HG03354 (cell line): ENCODE measurements around the gene ASB16.
"Not testable (repeated sequence)": the region's sequence is repeated elsewhere in the genome, so short reads cannot be mapped to it uniquely, and the experiment has no call there.

Experiments used
- ATAC-seq: cut with Tn5 transposase; IDR thresholded peaks from one replicate; pipeline ENCODE4 v1.9.1; 2021; ENCODE audit warnings: mild to moderate bottlenecking; ENCODE audit not compliant: unreplicated experiment, poor library complexity, severe bottlenecking

Gene ASB16, protein sequence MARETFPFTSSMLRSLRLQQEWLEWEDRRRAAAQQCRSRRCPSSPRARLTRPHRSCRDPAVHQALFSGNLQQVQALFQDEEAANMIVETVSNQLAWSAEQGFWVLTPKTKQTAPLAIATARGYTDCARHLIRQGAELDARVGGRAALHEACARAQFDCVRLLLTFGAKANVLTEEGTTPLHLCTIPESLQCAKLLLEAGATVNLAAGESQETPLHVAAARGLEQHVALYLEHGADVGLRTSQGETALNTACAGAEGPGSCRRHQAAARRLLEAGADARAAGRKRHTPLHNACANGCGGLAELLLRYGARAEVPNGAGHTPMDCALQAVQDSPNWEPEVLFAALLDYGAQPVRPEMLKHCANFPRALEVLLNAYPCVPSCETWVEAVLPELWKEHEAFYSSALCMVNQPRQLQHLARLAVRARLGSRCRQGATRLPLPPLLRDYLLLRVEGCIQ

DNA sequence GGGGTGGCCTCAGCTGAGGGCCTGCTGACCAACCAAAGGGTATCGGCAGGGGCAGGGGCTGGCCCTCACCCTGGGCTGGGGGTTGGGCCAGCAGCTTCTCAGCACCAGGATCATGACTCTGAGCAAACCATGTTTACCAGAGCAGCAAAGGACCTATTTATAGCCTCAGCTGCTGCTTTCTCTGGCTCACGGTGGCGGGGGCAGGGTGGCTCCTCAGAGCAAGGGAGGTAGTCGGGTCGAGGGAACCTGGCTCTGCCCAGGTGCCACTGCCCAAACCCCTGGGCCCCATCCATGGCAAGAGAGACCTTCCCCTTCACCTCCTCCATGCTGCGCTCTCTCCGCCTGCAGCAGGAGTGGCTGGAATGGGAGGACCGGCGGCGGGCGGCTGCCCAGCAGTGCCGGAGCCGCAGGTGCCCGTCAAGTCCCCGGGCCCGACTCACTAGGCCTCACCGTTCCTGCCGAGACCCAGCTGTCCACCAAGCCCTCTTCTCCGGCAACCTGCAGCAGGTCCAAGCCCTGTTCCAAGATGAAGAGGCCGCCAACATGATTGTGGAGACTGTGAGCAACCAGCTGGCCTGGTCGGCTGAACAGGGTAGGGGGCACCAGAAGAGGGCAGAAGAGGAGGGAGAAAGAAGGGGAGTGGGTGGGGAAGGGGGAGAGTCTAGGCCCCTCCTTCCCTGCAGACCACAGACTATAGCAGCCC is at the start of gene ASB16:
Gene ASB16, plus strand, starts transcription at position 206 of the 703 bp plus-strand sequence. Its CDS starts 86 bp downstream, at position 292.
- no peak for ATAC-seq

DNA sequence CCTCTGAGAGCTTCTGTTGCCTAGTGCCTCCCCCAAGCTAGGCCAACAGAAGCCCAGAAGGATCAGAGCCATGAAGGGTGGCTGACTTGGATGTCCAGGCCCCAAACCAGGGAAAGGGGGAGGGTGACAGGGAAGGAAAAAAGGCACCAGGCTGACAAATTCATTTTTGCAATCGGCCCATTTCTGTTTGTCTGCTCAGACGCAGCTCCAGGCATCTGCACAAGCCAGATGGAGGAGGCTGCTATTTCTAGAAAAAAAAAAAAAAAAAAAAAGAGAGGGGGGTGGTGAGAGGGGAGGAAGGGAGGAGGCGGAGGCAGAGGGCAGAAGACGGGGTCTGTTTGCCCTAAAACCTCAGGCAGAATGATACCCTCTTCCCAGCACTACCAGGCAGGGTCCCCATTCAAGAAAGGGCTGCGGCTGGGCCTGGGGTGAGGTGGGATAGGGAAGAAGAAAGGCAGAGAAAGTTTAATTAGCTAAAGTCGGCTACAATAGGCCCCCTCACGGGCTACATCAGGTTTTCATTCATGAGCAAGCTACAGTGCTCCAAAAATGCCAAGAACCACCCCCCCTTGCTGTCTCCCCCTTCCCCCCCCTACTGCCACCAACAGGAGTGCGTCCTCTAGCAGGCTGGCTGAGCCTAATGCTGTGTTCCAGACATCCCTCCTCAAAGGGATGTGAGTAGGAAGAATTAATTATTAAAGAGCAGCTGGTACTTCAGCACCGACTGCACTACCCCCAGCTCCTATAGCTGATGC is 49.5 kb upstream of the ASB16 start:
- ATAC-seq: no peak

DNA sequence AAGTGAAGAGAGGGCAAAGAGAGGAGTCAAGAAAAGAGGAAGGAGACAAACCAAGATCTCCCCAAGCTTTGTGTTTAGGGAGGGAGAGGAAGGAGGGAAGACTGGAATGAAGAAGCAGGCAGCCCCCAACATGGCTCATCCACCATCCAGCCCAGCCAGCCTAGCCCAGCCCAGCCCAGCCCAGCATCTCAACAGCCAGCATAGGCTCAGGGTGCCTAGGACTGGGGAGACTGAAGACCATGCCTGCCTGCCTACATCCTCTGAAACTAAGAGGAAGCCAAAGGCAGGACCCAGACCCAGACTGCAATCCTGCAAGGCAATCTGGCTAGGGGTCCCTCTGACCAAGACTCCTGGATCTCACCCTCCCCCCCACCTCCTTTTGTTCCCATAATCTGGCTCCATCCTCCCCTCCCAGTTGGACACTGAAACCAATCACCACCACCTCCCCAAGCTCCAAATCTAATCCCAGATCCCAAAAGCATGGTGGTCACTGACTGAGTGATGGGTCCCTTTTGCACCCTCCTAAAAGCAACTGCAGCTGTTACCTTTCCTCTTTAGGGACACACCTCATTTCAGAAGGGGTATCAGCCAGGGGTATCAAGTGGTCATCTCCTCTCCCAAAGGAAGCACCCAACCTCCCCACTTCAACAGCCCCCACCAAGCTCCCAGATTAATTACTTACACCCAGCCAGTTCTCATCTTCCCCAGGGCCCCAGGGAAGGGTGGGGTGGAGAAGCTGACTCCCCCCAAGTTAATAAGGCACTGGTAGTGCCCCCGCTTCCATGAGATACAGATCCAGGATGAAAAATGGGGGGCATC is 48.3 kb upstream of the ASB16 start:
- ATAC-seq: no peak

DNA sequence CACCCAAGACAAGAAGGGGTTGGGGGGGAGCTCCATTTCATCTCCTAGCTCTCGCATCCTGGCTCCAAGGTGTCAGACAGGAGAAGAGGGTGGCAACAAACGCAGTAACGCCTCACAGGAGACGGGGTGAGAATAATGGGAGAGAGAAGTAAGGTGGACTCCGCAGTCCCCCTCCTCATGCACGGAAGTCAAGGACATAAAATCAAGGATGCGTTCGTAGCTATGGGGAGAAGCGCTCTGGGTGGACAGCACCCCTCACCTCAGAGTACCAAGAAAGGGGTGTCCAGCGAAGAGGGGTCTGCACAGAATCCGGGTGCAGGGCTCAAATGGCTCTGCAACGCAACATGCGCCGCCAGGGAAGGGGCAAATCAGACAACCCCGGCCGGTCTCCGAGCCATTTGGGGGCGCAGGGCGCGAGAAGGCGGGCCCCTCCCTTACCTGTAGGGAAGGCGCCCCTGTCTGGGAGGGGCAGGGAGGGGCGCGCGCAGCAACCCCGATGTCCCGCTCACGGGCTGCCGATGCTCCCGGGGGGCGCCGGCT is 47.6 kb upstream of the ASB16 start:
- peak; percentile 18 for ATAC-seq

DNA sequence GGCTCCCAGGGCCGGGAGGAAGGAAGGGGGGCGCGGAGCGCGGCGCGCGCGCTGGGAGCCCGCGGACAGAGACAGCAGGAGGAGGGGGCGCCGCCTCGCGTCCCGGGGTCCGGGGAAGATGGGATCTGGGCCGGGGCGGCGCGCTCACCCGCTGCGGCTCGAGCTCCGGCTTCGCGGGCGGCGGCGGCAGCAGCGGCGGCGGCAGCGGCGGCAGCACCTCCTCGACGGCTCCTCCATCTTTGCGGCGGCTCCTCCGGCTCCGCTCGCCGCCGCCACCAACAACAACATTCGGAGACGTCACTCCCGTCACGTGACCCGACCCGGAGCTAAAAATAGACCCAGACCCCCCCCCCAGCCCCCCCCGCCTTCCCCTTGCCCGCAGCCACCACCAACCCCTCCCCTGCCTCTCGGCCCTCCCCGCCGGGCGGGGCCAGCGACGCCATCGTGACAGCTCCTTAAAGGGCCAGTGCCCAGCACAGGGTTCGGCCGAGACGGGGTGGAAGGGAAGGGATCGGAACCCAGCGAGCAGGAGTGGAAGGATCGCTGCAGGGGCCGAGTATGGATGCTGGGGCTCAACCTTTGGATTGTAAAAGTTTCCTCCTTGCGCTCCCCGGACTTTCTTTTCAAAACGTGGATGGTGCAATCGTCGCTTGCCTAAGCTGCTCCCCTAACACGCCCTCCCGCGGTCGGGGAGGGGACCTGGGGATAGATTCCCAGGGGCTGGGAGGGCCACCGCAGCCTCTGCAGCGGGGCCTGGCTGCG is 47.0 kb upstream of the ASB16 start, which contains the start of gene HDAC5:
Gene HDAC5, minus strand, starts transcription at position 286 of the 762 bp plus-strand sequence. CDS start 6,126 bp downstream, outside the sequence.
- peak; percentile 93 for ATAC-seq

DNA sequence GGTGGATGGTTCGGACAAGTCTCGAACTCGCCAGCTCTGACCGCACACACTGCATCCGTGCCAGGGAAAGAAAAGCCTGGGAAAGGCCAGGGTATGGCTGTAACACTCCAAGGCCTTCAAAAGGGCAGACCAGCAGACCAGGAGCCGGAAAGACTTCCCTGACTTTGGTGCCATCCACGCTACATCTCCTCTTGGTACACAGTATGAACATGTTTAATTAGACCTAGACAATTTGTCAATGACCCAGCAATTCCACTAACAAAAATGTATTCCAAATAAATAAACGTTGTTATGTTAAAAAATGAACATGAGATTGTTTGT is 46.4 kb upstream of the ASB16 start:
- no peak for ATAC-seq

DNA sequence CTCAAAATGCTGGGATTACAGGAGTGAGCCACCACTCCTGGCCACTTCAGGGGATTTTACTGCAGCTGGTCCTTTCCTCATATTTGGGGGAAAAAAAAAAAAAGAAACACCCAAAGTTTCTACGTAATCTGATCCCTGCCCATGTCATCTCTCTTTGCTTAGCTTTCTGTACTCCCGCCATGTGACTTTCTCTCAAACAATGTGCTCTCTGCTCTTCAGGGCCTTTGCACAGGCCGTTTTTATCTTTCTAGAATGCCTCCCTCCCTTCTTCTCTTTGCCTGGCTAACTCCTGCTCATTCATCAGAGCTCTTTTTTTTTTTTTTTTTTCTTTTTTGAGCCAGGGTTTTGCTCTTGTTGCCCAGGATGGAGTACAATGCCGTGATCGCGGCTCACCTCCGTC is 42.1 kb upstream of the ASB16 start:
- no peak for ATAC-seq

DNA sequence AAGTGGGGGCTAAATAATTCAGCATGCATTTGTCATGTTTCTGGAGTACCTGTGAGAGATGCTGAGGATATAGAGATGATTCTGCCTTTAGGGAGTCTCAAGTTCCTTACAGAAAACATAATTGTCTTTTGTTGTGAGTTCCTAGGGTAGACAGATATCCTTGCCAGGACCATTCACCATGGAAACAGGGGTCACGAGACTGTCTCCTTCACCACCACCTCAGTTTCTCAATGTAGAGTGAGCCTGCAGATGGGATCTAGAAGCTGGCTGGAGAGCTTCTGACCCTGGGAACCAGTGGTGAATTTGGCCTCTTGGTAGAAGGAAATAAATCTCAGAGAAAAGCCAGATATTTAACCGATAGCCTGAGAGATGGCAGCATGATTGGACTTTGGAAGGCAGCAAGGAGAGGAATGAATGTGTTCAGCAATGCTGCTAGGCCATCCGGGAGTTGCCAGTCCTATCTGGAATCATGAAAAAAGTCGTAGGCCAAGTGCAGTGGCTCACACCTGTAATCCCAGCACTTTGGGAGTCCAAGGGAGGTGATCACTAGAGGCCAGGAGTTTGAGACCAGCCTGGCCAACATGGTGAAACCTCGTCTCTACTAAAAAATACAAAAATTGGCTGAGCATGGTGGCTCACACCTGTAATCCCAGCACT is 39.7 kb upstream of the ASB16 start:
- ATAC-seq: no peak

DNA sequence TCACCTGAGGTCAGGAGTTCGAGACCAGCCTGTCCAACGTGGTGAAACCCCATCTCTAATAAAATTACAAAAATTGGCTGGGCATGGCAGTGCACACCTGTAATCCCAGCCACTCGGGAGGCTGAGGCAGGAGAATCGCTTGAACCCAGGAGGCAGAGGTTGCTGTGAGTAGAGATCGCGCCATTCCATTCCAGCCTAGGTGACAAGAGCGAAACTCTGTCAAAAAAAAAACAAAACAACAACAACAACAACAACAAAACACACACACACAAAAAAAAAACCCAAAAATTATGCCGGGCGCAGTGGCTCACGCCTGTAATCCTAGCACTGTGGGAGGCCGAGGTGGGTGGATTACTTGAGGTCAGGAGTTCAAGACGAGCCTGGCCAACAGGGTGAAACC is 39.1 kb upstream of the ASB16 start:
- ATAC-seq: not testable (repeated sequence)

DNA sequence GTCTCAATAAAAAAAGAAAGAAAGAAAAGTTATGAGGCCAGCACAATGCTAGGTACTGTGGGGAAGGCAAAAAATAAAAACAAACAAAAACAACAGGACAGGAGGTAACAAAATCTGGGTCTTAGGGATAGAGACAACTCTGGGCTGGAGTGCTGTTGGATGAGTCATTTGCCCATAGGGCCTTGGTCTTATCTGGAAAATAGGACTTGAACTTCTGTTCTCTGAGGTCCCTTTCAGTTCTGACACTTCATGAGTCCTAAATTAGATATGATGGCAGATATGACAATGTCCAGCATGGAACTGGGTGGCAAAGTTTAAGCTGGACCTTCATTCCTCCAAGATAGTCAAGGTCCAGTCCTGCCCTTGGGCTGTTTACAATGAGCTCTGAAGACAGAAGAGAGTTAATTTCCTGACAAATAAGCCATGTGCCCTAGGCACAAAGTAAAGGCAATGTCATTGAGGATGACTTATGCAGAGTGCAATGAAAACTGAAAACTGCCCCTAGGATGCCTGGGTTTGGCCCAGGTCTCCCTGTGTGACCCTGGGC is 38.2 kb upstream of the ASB16 start:
- ATAC-seq: no peak

DNA sequence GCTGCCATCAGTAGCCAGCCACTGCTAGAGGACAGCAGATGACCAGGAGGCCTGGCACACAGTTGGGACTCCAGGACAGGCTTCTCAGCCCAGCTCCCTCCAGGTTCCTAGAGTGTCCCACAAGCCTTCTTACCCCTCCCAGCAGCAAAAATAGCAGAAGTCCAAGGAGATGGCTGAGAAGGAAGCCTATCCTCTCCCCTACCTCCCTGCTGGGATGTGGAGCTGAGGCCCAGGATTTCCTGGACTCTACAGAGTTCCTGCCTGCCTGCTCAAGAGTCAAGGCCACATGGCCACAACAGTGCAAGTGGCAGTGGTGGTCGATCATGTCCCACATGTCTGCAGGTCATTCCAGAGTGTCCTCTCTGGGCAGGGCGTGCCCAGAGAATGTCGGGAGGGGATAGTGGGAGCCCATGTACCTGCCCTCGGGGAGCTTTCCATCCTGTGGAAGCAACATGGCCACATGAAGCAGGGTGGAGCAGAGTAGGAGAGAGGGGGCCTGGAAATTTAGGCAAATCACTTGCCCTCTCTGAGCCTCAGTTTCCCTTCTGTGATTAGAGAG is 36.5 kb upstream of the ASB16 start:
- no peak for ATAC-seq

DNA sequence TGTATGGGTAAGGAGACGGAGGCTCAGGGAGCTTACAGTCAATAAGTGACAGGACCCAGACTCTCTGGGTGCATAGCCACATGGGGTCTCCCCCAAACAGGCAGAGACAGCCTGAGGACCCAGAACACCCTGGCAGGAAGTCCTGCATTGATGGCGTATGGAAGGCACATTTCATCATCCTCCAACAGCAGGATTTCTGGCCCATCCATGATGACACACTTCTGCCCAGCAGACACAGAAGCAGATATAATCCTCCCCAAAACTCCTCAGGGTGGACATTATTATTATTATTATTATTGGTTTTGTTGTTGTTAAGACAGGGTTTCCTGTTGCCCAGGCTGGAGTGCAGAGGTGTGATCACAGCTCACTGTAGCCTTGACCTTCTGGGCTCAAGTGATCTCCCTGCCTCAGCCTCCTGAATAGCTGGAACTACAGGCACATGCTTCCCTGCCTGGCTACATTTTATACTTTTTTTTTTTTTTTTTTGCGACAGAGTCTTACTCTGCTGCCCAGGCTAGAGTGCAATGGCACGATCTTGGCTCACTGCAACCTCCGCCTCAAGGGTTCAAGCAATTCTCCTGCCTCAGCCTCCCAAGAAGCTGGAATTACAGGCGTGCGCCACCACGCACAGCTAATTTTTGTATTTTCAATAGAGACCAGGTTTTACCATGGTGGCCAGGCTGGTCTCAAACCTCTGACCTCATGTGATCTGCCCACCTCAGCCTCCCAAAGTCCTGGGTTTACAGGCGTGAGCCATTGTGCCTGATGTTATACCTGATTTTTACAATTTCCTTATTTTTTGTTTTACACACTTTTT is 35.5 kb upstream of the ASB16 start:
- no peak for ATAC-seq

DNA sequence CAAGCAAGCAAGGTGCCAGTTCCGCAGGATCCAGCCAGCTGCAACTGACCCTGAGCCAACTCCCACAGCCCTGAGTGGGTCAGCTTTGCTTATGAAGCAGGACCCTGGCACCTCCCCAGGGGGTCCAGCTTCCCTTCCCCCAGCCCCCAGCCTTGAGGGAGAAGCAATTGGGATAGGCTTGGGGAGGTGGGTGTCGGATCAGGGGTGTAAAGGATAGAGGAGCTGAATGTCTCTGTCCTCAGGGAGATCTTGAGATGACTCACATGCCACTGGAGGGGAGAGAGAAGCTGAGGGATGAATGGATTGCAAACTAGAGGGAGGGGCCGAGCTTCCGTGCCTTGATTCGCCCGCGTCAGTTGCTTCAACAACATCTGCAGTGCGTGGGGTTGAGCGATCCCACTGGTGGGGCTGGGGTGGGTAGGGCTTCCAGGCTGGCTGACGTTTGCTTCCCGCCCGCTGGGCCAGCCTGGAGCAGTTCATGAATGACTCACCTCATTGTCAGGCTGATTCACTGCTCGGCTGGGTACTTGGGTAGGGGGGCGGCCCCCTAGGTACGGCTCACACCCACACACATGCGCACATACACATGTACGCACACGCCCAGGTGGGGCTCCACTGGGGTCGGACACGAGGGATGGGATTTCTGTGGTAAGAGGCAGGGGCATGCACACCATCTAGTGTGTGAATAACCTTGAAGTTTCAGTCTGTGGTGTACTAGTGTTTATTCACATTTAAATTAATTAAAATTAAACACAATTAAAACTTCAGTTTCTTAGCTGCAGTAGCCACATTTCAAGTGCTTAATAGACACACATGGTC is 32.4 kb upstream of the ASB16 start:
- ATAC-seq: no peak

DNA sequence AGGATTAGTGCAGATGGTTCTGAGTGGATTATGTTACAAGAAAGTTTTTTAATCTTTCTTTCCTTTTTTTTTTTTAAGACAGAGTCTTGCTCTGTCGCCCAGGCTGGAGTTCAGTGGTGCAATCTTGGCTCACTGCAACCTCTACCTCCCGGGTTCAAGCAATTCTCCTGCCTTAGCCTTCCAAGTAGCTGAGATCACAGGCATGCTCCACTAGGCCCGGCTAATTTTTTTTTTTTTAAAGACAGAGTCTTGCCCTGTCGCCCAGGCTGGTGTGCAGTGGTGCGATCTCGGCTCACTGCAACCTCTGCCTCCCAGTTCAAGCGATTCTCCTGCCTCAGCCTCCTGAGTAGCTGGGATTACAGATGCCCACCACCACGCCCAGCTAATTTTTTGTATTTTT is 26.6 kb upstream of the ASB16 start:
- ATAC-seq: not testable (repeated sequence)

DNA sequence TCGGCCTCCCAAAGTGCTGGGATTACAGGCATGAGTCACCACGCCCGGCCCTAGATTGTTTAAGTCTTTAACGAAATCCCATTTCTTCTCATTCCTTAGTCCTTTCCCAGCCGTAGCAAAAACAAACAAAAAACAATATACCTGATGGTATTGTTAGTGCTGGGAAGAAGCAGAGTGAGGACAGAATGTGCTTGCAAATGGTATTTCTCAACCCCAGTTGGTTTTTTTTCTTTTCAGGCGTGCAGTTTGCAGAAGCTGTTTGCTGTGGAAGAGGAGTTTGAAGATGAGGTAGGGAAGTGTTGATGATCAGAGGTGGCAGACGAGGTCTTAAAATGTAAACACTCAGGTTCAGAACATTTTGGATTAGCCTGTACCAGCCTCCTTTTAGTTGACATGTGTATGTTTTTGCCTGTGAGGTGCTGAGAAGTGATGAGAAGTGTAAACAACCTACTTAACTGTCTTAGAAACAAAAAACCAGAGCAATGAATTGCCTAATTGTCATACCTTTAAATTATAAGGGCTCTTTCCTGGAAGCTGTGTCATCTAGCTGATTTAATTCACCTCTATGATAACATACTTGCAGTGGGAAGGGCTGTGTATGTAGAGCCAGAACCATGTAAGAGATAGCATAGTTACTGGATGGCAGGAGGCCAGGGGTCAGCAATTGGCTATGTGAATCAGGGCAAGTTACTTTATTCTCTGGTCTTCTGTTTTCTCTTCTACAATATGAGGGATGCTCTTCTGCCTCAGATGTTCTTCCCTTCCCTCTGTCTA is 25.4 kb upstream of the ASB16 start:
- no peak for ATAC-seq
